ENCODE data around the gene GRIN1.
"Not testable (repeated sequence)": the region's sequence is repeated elsewhere in the genome, so short reads cannot be mapped to it uniquely, and the experiment has no call there.

The GRIN1 gene

DNA sequence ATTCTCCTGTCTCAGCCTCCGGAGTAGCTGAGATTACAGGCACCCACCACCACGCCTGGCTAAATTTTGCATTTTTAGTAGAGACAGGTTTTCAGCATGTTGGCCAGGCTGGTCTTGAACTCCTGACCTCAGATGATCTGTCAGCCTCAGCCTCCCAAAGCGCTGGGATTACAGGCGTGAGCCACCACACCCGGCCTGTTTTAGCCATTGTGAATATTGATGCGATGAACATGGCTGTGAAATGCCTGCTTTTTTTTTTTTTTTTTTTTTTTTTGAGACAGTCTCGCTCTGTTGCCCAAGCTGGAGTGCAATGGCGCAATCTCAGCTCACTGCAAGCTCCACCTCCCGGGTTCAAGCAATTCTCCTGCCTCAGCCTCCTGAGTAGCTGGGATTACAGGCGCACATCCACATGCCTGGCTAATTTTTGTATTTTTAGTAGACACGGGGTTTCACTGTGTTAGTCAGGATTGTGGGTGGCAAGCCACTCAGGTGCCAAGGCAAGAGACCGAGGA lies 20.8 kb upstream of the GRIN1 start:
- not testable (repeated sequence) for H3K9me3 Mint-ChIP-seq, H3K27ac Mint-ChIP-seq, DNase-seq, ATAC-seq, H3K4me3 Mint-ChIP-seq, H3K27me3 Mint-ChIP-seq
- H3K4me1 Mint-ChIP-seq: peaks cover 27% of the 10 kb centered on the region

DNA sequence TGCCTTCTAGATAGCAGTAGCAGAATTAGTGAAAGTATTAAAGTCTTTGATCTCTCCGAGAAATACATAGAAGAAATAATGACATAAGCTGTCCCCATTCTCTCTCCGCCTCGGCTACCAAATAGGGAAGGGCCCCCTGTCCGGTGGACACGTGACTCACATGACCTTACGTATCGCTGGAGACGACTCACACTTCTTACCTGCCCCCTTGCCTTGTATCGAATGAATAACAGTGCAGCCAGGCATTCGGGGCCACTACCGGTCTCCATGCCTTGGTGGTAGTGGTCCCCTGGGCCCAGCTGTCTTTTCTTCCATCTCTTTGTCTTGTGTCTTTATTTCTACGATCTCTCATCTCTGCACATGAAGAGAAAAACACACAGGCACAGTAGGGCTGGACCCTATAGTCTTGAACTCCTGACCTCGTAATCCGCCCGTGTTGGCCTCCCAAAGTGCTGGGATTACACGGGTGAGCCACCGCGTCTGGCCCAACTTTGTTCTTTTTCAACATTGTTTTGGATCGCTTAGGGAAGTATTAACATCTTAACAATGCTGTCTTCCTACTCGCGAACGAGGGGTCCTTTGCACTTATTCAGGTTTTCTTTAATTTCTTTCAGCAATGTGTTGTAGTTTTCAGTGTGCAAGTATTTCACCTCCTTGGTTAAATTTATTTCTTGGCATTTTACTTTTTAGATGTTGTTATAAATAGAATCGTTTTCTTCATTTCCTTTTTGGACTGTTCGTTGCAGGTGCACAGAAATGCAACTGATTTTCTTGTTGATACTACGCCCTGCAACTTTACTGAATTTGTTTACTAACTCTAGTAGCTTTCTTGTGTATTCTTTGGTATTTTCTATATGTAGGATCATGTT lies 16.8 kb upstream of the GRIN1 start:
- Mint-ChIP-seq H3K4me1 (peaks cover 28% of the 10 kb centered on the region), H3K4me3 (peak overlapping the region in 1 of 2 donors; percentile 3)
- not testable (repeated sequence) for DNase-seq, ATAC-seq, H3K9me3 Mint-ChIP-seq, H3K27ac Mint-ChIP-seq, H3K27me3 Mint-ChIP-seq

DNA sequence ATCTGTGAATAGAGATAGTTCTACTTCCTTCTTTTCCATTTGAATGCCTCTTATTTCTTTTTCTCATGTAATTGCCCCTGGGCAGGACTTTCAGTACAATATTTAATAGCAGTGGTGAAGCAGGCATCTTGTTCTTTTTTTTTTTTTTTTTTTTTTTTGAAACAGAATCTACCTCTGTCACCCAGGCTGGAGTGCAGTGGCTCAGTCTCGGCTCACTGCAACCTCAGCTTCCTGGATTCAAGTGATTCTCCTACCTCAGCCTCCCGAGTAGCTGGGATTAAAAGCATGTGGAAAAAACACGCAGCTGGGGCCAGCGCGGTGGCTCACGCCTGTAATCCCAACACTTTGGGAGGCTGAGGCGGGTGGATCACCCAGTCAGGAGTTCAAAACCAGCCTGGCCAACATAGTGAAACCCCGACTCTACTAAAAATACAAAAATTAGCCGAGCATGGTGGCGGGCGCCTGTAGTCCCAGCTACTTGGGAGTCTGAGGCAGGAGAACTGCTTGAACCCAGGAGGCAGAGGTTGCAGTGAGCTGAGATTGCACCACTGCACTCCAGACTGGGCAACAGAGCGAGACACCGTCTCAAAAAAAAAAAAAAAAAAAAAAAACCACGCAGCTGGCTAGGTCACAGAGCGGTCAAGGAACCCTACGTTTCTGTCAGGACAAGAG lies 16.0 kb upstream of the GRIN1 start:
- H3K27me3 Mint-ChIP-seq, H3K27ac Mint-ChIP-seq, H3K9me3 Mint-ChIP-seq, ATAC-seq, H3K4me3 Mint-ChIP-seq, DNase-seq: not testable (repeated sequence)
- peaks cover 34% of the 10 kb centered on the region for H3K4me1 Mint-ChIP-seq

DNA sequence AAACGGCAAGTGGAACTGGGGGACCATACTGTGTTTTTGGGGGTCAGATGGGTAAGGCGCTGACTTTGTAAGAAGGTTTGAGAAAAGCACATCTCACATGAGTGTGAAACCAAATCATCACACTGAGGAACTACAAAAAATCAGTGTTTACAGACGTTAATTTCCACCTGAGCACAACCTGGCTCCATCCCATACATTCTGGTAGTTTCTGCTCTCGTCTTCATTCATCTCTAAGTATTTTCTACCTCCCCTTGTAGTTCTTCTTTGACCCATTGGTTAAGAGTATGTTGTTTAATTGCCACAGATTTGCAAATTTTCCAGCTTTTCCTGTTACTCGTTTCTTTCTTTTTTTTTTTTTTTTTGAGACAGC lies 15.5 kb upstream of the GRIN1 start:
- no peak overlapping the region for H3K27ac Mint-ChIP-seq
- peaks cover 39% of the 10 kb centered on the region for H3K4me1 Mint-ChIP-seq
- ATAC-seq: no peak
- no peak overlapping the region for H3K4me3 Mint-ChIP-seq
- DNase-seq: no peak
- H3K9me3 Mint-ChIP-seq: no peaks in the 10 kb centered on the region
- H3K27me3 Mint-ChIP-seq: no peaks in the 10 kb centered on the region

DNA sequence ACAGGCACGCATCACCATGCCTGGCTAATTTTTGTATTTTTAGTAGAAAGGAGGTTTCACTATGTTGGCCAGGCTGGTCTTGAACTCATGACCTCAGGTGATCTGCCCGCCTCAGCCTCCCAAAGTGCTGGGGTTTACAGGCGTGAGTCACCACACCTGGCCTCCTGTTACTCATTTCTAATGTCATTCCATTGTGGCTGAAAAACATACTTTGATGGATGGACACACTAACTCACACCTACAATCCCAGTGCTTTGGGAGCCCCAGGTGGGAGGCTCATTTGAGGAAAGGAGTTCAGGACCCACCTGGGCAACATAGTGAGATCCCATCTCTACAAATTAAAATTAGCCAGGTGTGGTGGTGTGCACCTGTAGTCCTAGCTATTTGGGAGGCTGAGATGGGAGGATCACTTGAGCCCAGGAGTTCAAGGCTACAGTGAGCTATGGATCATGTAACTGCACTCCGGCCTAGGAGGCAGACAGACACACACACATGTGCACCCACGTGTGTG lies 14.9 kb upstream of the GRIN1 start:
- not testable (repeated sequence) for H3K9me3 Mint-ChIP-seq, H3K27me3 Mint-ChIP-seq, H3K27ac Mint-ChIP-seq, DNase-seq, ATAC-seq, H3K4me3 Mint-ChIP-seq
- peaks cover 38% of the 10 kb centered on the region for H3K4me1 Mint-ChIP-seq

DNA sequence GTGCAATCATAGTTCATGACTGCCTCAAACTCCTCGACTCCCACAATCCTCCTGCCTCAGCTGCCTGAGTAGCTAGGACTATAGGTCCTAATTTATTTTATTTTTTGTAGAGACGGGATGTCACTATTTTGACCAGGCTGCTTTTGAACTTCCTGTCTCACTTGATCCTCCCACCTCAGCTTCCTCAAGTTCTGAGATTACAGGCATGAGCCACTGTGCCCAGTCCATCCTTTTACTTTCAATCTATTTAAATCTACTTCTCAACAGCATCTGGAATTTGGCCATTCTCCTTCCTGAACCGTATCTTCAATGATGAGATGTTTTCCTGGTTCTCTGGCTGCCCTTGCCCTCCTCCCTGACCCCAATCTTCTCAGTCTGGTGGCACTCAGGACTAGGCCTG lies 12.2 kb upstream of the GRIN1 start:
- Mint-ChIP-seq H3K4me1 (peaks cover 37% of the 10 kb centered on the region), H3K9me3 (no peaks in the 10 kb centered on the region), H3K27ac (peak overlapping the region; percentile 56 to 93), H3K27me3 (no peaks in the 10 kb centered on the region), H3K4me3 (peak overlapping the region; percentile 87 to 93)
- DNase-seq: no peak
- no peak for ATAC-seq

GRCh38 chr9:137127301-137128157 lies 11.4 kb upstream of the GRIN1 start:
- Mint-ChIP-seq H3K27me3 (peaks cover 2% of the 10 kb centered on the region), H3K27ac (peak overlapping the region; percentile 56 to 93), H3K4me1 (peaks cover 30% of the 10 kb centered on the region), H3K4me3 (peak overlapping the region; percentile 93 to 95), H3K9me3 (no peaks in the 10 kb centered on the region)
- ATAC-seq: no peak
- DNase-seq: no peak

- Mint-ChIP-seq H3K27me3 (peaks cover 9% of the 10 kb centered on the region), H3K9me3 (no peaks in the 10 kb centered on the region), H3K4me3 (peak overlapping the region; percentile 93 to 95), H3K4me1 (peaks cover 27% of the 10 kb centered on the region), H3K27ac (peak overlapping the region; percentile 1 to 92)
- DNase-seq (peak in 1 of 2 donors; percentile 31), ATAC-seq (no peak)
Measured at GRCh38 chr9:137128158-137128861, 10.6 kb upstream of the GRIN1 start.

GRCh38 chr9:137128862-137129455 lies 10.0 kb upstream of the GRIN1 start:
- no peak for DNase-seq
- Mint-ChIP-seq H3K27ac (peak overlapping the region; percentile 59 to 92), H3K27me3 (peaks cover 12% of the 10 kb centered on the region), H3K4me3 (peak overlapping the region; percentile 93 to 95), H3K4me1 (peaks cover 27% of the 10 kb centered on the region), H3K9me3 (no peaks in the 10 kb centered on the region)
- ATAC-seq: peak; percentile 3

GRCh38 chr9:137129456-137130175 lies 9.3 kb upstream of the GRIN1 start:
- Mint-ChIP-seq H3K9me3 (no peaks in the 10 kb centered on the region), H3K27ac (peak overlapping the region; percentile 42 to 65), H3K4me1 (peaks cover 27% of the 10 kb centered on the region), H3K27me3 (peaks cover 14% of the 10 kb centered on the region), H3K4me3 (peak overlapping the region; percentile 93 to 95)
- DNase-seq (peak; percentile 90 to 93), ATAC-seq (peak; percentile 98)

DNA sequence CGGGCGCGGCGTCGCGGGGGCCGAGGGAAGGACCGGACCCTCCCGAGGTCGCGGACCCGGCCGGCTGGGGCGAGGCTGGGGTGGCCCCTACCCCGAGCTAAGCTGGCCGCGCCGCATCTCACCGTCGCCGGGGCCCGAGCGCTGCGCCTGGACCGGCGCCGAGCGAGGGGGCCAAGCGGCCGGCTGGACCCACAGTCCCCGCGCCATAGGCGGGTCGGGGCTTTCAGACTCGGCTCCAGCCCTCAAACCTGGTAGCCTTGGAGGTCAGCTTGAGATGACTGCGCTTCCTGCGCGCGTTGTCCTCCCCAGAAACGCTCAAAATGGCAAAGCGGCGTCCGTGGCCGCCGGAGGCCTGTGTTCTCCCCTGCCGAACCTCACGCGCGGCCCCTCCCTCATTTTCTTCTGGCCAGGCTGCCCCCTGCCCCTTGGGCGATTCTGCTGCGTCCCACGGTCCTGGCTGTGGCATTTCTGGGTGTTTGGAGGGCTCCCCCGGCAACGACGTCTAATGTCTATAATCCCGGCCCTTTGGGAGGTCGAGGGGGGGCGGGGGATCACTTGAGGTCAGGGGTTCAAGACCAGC lies 8.7 kb upstream of the GRIN1 start:
- DNase-seq: peak in 1 of 2 donors; percentile 19
- peak; percentile 27 for ATAC-seq
- H3K27me3 Mint-ChIP-seq: peaks cover 20% of the 10 kb centered on the region
- H3K27ac Mint-ChIP-seq: peak overlapping the region; percentile 52 to 83
- peaks cover 27% of the 10 kb centered on the region for H3K4me1 Mint-ChIP-seq
- no peaks in the 10 kb centered on the region for H3K9me3 Mint-ChIP-seq
- peak overlapping the region; percentile 89 to 90 for H3K4me3 Mint-ChIP-seq

- Mint-ChIP-seq H3K4me3 (no peak overlapping the region), H3K27ac (no peak overlapping the region), H3K27me3 (peaks cover 58% of the 10 kb centered on the region), H3K4me1 (peaks cover 17% of the 10 kb centered on the region), H3K9me3 (no peaks in the 10 kb centered on the region)
- ATAC-seq (no peak), DNase-seq (no peak)
Measured at GRCh38 chr9:137134191-137134590, 4.8 kb upstream of the GRIN1 start.

GRCh38 chr9:137135154-137135553 lies 3.8 kb upstream of the GRIN1 start:
- Mint-ChIP-seq H3K4me1 (peaks cover 17% of the 10 kb centered on the region), H3K27me3 (peaks cover 68% of the 10 kb centered on the region)
- not testable (repeated sequence) for ATAC-seq, DNase-seq, H3K4me3 Mint-ChIP-seq, H3K27ac Mint-ChIP-seq, H3K9me3 Mint-ChIP-seq

Data from stimulated activated naive CD8-positive, alpha-beta T cell treated with anti-CD3 and anti-CD28 coated beads, Interleukin-15, amount 100 ng/mL, for 72 hours (primary cell).